Ascending aorta (tissue), 2 donors: ENCODE data around the gene MAGI1. TPM values are rescaled to one million over a fixed set of nuclear protein-coding genes. Genes with fewer than 3 reads are reported as not detected.

ENCODE experiments used
- DNase-seq, 2 donors: peaks; one replicate each; pipeline ENCODE4 v3.0.0-alpha.2; 2019; ENCODE audit warnings: low spot score in 2 of 2
- H3K27ac ChIP-seq, 2 donors: fragments of 200-600 bp; sonication (generic); one replicate each; pipeline ENCODE4 v1.5.1; 2016 to 2017; ENCODE audit warnings: mild to moderate bottlenecking in 1 of 2
- H3K27me3 ChIP-seq: fragments of 200-600 bp; sonication (generic); one replicate; pipeline ENCODE4 v1.5.1; 2017
- H3K36me3 ChIP-seq, 2 donors: fragments of 200-600 bp; sonication (generic); one replicate each; pipeline ENCODE4 v1.5.1; 2016
- H3K4me1 ChIP-seq, 2 donors: fragments of 200-600 bp; sonication (generic); one replicate each; pipeline ENCODE4 v1.5.1; 2016 to 2017; ENCODE audit warnings: mild to moderate bottlenecking in 1 of 2
- H3K4me3 ChIP-seq, 2 donors: fragments of 200-600 bp; sonication (generic); one replicate each; pipeline ENCODE4 v1.5.1; 2016 to 2017; ENCODE audit warnings: mild to moderate bottlenecking in 1 of 2
- H3K9me3 ChIP-seq, 2 donors: fragments of 200-600 bp; sonication (generic); one replicate each; pipeline ENCODE4 v1.5.1; 2016
- intact Hi-C: fragments of 100-400 bp; cut with DNase I; formaldehyde crosslinking; loops from one replicate; pipeline ENCODE4 v1.15.1; 2023
- total RNA-seq: library from RNA; depleted of rRNA; stranded (reverse); fragments of >200 nt; gene quantifications from one replicate; pipeline ENCODE4 v1.1.0, GENCODE V29; 2016
- TF ChIP-seq, protein P1 (sequence below), 3 experiments: fragments of 200-600 bp in 2 of 3; fragments of 450-650 bp in 1 of 3; sonication (generic) in 2 of 3; IDR thresholded peaks; one replicate each; pipeline ENCODE4 v1.5.1; 2016 to 2019; ENCODE audit warnings: antibody characterized with exemption in 3 of 3, mild to moderate bottlenecking in 1 of 3, moderate library complexity in 1 of 3

MAGI1 gene
- total RNA-seq, 1 donor from 2014 or later = 28.4 TPM

DNA sequence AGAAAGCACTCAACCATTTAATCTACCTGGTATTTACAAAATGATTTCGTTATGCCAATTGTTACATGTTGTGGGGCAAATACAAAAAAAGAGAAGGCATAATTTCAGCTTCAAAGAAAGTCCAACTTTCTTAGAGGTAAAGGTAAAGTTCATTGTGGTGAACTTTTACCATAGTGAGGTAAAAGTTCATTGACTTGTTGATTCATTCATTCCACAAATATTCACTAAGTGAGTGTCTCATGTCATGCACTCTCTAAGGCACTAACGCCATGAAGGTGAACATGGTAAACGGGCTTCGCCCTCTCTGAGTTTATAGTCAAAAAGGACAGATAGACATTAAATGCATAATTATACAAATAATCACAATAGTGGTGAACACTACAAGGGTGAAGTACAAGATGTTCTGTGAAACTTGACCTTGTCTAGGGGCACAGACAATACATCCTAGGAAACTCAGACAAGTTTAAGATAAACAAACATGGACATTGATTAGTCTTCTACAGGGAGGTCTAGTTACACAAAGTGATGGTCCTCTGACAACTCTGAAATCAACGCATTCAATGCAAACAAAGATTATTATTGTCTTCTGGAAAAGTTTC lies 378.6 kb downstream of the MAGI1 start:
- H3K27me3 ChIP-seq = no peaks in the 10 kb centered on the region
- intact Hi-C loops = no loop called here
- TF ChIP-seq, protein P1, sequence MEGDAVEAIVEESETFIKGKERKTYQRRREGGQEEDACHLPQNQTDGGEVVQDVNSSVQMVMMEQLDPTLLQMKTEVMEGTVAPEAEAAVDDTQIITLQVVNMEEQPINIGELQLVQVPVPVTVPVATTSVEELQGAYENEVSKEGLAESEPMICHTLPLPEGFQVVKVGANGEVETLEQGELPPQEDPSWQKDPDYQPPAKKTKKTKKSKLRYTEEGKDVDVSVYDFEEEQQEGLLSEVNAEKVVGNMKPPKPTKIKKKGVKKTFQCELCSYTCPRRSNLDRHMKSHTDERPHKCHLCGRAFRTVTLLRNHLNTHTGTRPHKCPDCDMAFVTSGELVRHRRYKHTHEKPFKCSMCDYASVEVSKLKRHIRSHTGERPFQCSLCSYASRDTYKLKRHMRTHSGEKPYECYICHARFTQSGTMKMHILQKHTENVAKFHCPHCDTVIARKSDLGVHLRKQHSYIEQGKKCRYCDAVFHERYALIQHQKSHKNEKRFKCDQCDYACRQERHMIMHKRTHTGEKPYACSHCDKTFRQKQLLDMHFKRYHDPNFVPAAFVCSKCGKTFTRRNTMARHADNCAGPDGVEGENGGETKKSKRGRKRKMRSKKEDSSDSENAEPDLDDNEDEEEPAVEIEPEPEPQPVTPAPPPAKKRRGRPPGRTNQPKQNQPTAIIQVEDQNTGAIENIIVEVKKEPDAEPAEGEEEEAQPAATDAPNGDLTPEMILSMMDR (IDR thresholded peaks at IDR 0.05) = no peak

DNA sequence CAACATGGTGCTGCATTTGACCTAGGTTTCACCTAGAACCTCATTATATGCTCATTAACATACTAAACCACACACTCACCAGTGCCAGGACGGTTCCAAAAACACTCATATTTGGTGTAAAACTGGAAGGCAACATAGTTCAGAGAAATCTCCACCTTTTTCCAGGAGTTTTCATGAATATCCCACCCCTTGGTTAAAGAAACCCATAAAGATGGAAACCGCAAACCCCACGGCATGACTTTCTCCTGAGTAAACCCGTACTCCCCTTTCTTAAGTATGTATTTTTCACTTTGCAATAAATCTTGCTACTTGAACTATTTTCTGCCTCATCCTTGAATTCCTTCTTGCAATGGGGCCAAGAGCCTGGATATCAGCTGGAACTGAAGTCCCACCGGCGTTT lies 379.3 kb downstream of the MAGI1 start:
- TF ChIP-seq, protein P1 (IDR thresholded peaks at IDR 0.05) = no peak
- Histone ChIP-seq H3K27me3 (no peaks in the 10 kb centered on the region), H3K27ac (no peak overlapping the region)

More for the DNA sequence above, 378.6 kb downstream of the MAGI1 start:
- H3K27ac ChIP-seq = no peak overlapping the region
- no peaks in the 10 kb centered on the region for H3K9me3 ChIP-seq
- DNase-seq = no peak
- no peak overlapping the region for H3K4me3 ChIP-seq
- no peaks in the 10 kb centered on the region for H3K4me1 ChIP-seq
- H3K36me3 ChIP-seq = no peaks in the 10 kb centered on the region

DNA sequence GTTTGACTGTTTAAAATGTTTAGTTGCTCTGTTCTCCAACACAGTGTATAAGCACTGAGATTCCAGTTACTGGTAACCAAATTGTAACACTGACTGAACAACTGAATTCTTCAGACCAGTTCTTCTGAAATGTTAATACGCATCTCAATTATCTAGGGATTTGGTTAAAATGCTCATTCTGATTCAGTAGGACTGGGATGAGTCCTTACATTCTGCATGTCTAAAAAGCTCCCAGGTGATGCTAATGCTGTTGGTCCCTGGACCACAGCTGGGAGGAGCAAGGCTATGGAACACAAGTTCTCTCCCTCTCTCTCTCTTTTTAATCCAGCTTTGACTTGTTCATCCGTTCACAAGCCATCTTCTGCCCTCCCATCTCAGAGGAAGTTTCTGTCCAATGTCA lies 380.3 kb downstream of the MAGI1 start:
- Histone ChIP-seq H3K9me3 (no peaks in the 10 kb centered on the region), H3K4me1 (no peaks in the 10 kb centered on the region), H3K36me3 (no peaks in the 10 kb centered on the region), H3K27me3 (no peaks in the 10 kb centered on the region), H3K4me3 (no peak overlapping the region), H3K27ac (no peak overlapping the region)
- no peak for DNase-seq
- TF ChIP-seq, protein P1 (IDR thresholded peaks at IDR 0.05) = no peak
- intact Hi-C loops = no loop called here

More for the DNA sequence above, 379.3 kb downstream of the MAGI1 start:
- Histone ChIP-seq H3K4me1 (no peaks in the 10 kb centered on the region), H3K9me3 (no peaks in the 10 kb centered on the region), H3K36me3 (no peaks in the 10 kb centered on the region), H3K4me3 (no peak overlapping the region)
- intact Hi-C loops = no loop called here
- DNase-seq = no peak

DNA sequence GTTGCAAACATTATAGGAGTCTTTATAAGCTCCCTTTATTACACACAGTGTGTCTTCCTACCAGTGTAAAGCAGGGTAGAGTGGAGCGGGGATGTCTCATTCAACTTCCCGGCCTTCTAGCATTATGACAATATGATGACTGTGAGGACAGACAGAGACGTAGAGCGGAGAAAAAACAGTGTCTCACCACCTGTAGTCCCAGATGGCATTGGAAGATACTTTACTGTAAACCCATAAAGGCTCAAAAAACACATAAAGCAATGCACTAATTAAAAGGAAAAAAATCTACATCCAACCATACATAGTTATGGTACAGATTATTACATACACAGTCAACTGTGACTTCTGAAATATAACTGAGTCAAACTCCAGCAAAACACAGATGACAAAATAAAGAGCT lies 383.7 kb downstream of the MAGI1 start:
- DNase-seq = no peak
- no peaks in the 10 kb centered on the region for H3K36me3 ChIP-seq
- no peaks in the 10 kb centered on the region for H3K9me3 ChIP-seq
- no peak overlapping the region for H3K27ac ChIP-seq
- TF ChIP-seq, protein P1 (IDR thresholded peaks at IDR 0.05) = no peak
- intact Hi-C loops = no loop called here
- H3K4me3 ChIP-seq = no peak overlapping the region
- H3K27me3 ChIP-seq = no peaks in the 10 kb centered on the region
- no peaks in the 10 kb centered on the region for H3K4me1 ChIP-seq

DNA sequence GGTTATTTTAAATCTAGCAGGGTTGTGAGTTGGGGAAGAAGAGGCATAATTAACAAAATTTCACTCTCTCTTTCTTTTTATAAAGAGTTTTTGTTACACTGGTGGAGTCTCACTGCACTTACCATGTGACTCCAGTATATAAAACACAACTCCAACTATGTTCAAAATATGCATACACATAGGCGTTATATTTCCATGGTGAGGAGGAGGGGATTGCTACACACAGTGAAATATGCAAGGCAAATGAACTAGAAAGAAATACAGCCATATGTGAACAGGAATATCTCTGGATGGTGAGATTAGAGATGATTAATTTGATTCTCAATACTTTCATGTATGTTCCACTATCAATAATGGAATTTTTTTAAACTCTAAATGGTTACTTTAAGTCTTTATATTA lies 385.0 kb downstream of the MAGI1 start:
- no peaks in the 10 kb centered on the region for H3K36me3 ChIP-seq
- TF ChIP-seq, protein P1 (IDR thresholded peaks at IDR 0.05) = no peak
- intact Hi-C loops = no loop called here
- no peaks in the 10 kb centered on the region for H3K9me3 ChIP-seq
- DNase-seq = no peak
- no peaks in the 10 kb centered on the region for H3K4me1 ChIP-seq
- no peak overlapping the region for H3K27ac ChIP-seq
- H3K4me3 ChIP-seq = no peak overlapping the region
- no peaks in the 10 kb centered on the region for H3K27me3 ChIP-seq

DNA sequence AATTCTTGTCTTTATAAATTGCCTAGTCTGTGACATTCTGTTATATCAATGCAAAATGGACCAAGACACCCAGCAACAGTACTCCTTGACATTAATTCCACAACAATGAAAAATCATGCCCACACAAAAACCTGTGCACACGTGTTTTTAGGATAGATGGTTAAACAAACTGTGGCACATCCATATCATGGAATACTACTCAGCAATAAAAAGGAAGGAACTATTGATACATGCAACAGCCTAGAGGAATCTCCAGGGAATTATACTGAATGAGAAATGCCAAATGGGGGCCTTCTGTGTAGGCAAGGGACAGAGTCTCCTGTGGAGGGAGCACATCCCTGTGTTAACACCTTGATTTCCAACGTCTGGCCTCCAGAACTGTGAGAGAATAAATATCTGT lies 388.5 kb downstream of the MAGI1 start:
- peaks cover 0 to 24% of the 10 kb centered on the region in 2 donors for H3K9me3 ChIP-seq
- intact Hi-C loops = no loop called here

More for the DNA sequence above, 388.5 kb downstream of the MAGI1 start:
- Histone ChIP-seq H3K4me3 (no peak overlapping the region), H3K4me1 (no peaks in the 10 kb centered on the region), H3K36me3 (no peaks in the 10 kb centered on the region), H3K27ac (no peak overlapping the region), H3K27me3 (no peaks in the 10 kb centered on the region)
- TF ChIP-seq, protein P1 (IDR thresholded peaks at IDR 0.05) = no peak
- DNase-seq = no peak
